Activated T-cell treated with anti-CD3 and anti-CD28 coated beads for 1 hour (primary cell): ENCODE data around the gene RBM19.
"Not testable (repeated sequence)": the region's sequence is repeated elsewhere in the genome, so short reads cannot be mapped to it uniquely, and the experiment has no call there.

Experiments
- DNase-seq: peaks from one replicate; pipeline ENCODE4 v3.0.0-alpha.2; 2020; ENCODE audit warnings: low read depth

RBM19 gene

GRCh38 chr12:113833422-113833821, 132.7 kb downstream of the RBM19 start:
- DNase-seq = no peak

GRCh38 chr12:113831476-113831875, 134.6 kb downstream of the RBM19 start:
- no peak for DNase-seq

GRCh38 chr12:113831016-113831415, 135.1 kb downstream of the RBM19 start:
- DNase-seq = no peak

- DNase-seq = no peak
These were observed 136.9 kb downstream of the RBM19 start for GRCh38 chr12:113829212-113829611.

GRCh38 chr12:113827539-113828114, 138.5 kb downstream of the RBM19 start:
- DNase-seq = no peak

- no peak for DNase-seq
These were observed 139.2 kb downstream of the RBM19 start for GRCh38 chr12:113826805-113827538.

GRCh38 chr12:113825705-113826104, 140.4 kb downstream of the RBM19 start:
- DNase-seq = no peak

- no peak for DNase-seq
These were observed 142.3 kb downstream of the RBM19 start for GRCh38 chr12:113823816-113824215.

- DNase-seq = no peak
These were observed 143.1 kb downstream of the RBM19 start for GRCh38 chr12:113823016-113823415.

- DNase-seq = no peak
These were observed 145.3 kb downstream of the RBM19 start for GRCh38 chr12:113820842-113821241.

GRCh38 chr12:113820309-113820708, 145.8 kb downstream of the RBM19 start:
- no peak for DNase-seq

- no peak for DNase-seq
These were observed 146.6 kb downstream of the RBM19 start for GRCh38 chr12:113819495-113819894.

- DNase-seq = no peak
These were observed 147.3 kb downstream of the RBM19 start for GRCh38 chr12:113818833-113819232.

- DNase-seq = no peak
These were observed 147.8 kb downstream of the RBM19 start for GRCh38 chr12:113818283-113818682.

GRCh38 chr12:113816866-113817265, 149.3 kb downstream of the RBM19 start:
- no peak for DNase-seq

- no peak for DNase-seq
These were observed 151.1 kb downstream of the RBM19 start for GRCh38 chr12:113815031-113815430.

GRCh38 chr12:113813229-113813541, 152.9 kb downstream of the RBM19 start:
- no peak for DNase-seq

- DNase-seq = no peak
These were observed 153.5 kb downstream of the RBM19 start for GRCh38 chr12:113812411-113813228.

GRCh38 chr12:113809462-113810220, 156.5 kb downstream of the RBM19 start:
- DNase-seq = not testable (repeated sequence)

GRCh38 chr12:113808095-113808951, 157.8 kb downstream of the RBM19 start:
- no peak for DNase-seq

GRCh38 chr12:113805673-113806072, 160.5 kb downstream of the RBM19 start:
- DNase-seq = no peak
